Keratinocyte (primary cell): ENCODE results near the gene PKHD1.

Experiments used
- EZH2 ChIP-seq: IDR thresholded peaks from one replicate; pipeline ENCODE4 v1.6.1; 2012; ENCODE audit warnings: inconsistent platforms, mild to moderate bottlenecking, low read length, moderate library complexity
- TF ChIP-seq, protein P1 (sequence below), 3 experiments: IDR thresholded peaks in 1 of 3; conservative IDR thresholded peaks in 1 of 3; optimal IDR thresholded peaks in 1 of 3; 2 replicates in 2 of 3; 3 replicates in 1 of 3; pipeline versions ENCODE3 to v1.5.1; 2011; ENCODE audit warnings: low read length in 3 of 3, mild to moderate bottlenecking in 3 of 3, moderate library complexity in 2 of 3, control low read depth in 1 of 3, inconsistent platforms in 1 of 3; ENCODE audit not compliant: insufficient read depth in 2 of 3; ENCODE audit errors: extremely low read depth in 1 of 3

GRCh38 chr6:51865176-51865575 is 222.2 kb downstream of the PKHD1 start:
- TF ChIP-seq, protein P1, sequence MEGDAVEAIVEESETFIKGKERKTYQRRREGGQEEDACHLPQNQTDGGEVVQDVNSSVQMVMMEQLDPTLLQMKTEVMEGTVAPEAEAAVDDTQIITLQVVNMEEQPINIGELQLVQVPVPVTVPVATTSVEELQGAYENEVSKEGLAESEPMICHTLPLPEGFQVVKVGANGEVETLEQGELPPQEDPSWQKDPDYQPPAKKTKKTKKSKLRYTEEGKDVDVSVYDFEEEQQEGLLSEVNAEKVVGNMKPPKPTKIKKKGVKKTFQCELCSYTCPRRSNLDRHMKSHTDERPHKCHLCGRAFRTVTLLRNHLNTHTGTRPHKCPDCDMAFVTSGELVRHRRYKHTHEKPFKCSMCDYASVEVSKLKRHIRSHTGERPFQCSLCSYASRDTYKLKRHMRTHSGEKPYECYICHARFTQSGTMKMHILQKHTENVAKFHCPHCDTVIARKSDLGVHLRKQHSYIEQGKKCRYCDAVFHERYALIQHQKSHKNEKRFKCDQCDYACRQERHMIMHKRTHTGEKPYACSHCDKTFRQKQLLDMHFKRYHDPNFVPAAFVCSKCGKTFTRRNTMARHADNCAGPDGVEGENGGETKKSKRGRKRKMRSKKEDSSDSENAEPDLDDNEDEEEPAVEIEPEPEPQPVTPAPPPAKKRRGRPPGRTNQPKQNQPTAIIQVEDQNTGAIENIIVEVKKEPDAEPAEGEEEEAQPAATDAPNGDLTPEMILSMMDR (optimal IDR thresholded peaks at IDR 0.05 in 1 of 3, IDR thresholded peaks at IDR 0.05 in 1 of 3, conservative IDR thresholded peaks at IDR 0.05 in 1 of 3; ENCODE audit: extremely low read depth in 1 of 3, insufficient read depth in 2 of 3, low read length in 3 of 3) = no peak
- TF ChIP-seq EZH2 = no peak
